HG03558 (cell line): ENCODE measurements around the gene DSTN.

ENCODE experiments used
- ATAC-seq: cut with Tn5 transposase; IDR thresholded peaks from one replicate; pipeline ENCODE4 v1.9.1; 2021; ENCODE audit warnings: moderate number of reproducible peaks; ENCODE audit not compliant: unreplicated experiment; ENCODE audit errors: extremely low read depth

Gene DSTN

DNA sequence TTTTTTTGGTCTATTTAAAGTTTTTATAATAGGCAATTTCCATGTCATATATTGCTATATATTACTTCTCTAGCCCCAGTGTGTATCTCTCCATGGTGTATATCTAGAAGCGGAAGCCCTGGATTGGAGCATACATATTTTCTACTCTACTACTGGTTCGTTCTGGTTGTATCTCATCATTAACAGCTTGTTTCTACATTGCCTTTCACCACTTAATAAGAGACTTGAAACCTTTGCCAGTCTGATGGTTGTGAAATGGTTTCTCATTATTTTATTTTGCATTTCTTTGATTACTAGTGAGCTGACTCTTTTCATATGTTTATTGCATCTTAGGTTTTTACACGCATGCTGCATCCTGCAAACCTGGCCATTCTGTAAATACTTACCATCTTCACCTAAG lies 3.6 kb downstream of the DSTN start:
- ATAC-seq, result no peak

DNA sequence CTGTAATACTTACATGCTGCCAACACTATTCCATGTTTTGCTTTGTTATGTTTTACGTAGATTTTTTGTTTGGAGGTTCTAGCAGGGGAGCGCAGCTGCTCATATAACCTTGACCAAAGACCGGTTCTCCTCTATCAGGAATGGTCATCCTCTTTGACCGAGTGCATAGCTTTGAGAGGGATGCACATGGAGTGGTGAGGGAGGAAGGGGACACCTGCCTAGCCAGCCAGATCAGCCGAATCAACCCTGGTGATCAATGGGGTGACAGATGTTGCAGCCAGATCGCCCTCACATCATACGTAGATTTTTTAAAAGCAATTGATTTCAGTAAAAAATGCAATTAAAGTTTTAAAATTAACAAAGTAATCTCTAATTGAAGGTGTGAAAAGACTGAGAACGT lies 6.3 kb downstream of the DSTN start:
- ATAC-seq, result no peak

DNA sequence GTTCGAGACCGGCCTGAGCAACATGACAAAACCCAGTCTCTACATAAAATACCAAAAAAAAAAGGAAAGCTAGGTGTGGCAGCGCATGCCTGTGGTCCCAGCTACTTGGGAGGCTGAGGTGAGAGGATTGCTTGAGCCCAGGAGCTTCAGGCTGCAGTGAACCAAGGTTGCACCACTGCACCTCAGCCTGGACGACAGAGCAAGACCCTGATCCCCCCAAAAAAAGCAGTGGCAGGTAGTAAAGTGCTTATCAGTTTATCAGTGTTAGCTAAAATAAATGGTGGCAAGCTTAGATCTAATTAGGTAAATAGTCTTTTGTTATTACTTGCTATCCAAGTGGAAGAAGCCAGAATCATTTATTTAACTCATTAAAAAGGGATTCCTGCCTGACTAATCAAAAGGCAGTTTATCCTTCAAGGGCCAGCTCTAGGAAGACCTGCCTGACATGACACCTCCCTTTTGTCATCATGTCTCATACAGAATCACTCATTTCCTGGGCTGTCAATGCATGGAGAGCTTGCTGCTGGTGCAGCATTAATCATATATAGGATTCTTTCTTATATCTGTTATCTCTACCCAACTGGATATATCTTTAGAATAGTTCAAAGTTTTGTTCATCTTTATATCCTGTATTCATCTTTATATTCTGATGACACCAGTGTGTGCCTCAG lies 9.6 kb downstream of the DSTN start:
- no peak for ATAC-seq

DNA sequence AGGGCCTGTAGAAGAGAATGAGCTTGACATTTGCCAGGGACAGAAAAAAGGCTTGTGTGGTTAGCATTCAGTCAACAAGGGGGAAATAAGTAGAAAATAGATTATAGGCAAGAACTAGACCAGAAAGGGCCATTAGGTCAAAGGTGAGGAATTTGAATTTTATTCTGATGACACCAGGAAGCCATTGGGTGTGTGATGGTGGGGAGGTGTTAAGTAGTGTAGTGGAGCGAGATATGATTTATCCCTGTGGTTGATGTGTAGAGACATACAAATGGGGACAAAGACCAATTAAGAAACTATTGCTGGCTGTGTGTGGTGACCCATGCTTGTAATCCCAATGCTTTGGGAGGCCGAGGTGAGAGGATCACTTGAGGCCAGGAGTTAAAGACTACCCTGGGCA lies 11.0 kb downstream of the DSTN start:
- ATAC-seq, result no peak

DNA sequence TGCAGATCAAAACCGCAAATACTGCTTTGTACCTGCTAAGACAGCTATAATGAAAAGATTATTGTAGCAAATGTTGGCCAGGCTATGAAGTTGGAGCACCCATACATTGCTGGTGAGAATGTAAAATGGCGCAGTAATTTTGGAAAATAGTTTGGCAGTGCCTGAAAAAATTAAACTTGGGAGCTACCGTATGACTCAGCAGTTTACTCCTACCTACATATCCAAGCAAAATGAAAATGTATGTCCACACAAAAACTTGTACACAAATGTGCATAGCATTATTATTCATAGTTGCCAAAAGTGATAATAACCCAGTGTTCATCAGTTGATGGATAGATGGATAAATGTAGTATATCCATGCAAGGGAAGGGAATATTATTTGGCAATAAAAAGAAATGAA lies 13.3 kb downstream of the DSTN start:
- ATAC-seq, result no peak

DNA sequence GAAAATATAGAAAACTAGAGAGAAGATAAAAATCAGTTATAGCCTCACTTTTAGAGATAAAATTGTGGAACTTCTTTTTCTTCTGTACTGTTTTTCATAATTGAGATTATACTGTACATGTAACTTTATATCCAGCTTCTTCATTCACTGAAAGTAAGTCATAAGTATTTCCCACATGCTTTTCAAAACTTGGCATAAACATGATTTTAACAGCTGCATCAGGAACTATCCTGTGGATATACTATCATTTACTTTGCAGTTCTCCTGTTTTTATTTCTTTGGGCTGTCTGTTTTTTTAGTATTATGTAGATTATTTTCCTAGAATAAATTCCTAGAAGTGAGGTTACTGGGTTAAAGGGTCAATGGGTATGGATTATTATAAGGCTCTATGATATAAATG lies 14.8 kb downstream of the DSTN start:
- ATAC-seq, result no peak

DNA sequence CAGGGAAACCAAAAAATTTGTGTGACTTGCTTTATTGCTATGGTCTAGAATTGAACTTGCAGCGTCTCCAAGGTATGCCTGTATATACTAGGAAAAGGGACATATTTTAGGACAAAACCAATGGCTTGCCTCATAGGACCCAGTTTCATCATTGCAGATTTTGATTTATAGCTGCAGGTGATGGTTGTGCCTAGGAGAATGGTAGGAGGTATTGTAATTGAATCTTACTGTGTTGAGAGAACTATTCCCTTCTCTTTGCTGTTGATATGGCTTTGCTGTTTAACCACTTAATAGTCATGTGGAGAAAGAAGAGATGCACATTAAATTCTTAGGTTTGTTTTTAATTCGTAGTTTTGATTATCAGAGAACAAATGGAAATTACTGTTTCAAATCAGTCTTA lies 16.4 kb downstream of the DSTN start:
- ATAC-seq, result no peak

DNA sequence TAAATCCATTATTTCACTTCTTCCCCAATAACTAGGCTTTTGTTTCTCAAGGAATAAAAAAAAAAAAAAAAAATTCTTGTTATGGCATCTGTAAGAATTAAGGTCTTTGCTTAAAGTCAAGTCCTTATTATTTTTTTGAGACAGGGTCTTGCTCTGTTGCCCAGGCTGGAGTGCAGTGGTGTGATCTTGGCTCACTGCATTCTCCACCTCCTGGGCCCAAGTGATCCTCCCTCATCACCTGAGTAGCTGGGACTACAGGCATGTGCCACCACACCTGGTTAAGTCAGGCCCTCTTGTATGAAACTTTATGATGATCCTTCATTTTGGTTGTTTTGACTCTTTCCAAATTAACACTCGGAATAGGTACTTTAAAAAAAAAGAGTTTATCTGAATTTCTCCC lies 17.3 kb downstream of the DSTN start:
- ATAC-seq, result no peak

DNA sequence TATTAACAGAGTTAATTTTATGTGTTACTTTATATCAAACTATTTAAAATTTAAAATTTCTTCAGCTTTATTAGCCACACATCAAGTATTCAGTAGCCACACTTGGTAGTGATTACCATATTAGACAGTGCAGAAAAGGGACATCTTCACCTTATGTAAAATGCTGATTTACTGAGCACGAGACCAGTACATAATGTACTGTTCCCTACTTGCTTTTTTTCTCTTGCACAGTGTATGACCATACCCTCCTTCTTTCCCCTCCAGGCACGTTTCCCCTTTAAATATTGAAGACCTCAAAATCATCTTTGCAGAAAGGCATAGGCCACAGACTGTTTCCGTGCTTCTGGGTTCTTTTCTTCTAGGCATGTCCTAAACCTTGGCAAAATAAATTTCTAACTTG lies 17.9 kb downstream of the DSTN start:
- no peak for ATAC-seq

DNA sequence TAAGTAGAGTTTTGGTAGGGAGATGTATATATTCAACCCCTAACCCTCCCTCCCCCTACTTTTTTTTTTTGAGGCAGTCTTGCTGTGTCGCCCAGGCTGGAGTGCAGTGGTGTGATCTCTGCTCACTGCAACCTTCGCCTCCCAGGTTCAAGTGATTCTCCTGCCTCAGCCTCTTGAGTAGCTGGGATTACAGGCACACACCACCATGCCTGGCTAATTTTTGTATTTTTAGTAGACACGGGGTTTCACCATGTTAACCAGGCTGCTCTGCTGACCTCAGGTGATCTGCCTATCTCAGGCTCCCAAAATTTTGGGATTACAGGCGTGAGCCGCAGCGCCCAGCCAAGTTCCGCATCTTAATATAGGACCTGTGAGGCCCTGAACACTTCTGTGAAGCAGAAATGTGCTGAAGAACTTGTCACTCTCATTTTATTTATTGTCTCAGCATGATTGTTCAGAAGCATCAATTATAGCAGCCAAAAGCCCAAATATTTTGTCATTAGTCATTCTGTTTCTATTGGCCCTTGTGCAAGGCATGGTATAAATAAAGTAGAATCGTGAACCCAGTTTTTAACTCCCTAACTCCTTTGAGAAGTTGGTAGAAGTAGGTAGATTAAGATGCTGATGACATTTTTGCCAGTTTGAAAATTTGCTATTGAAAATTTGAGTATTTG lies 19.4 kb downstream of the DSTN start:
- no peak for ATAC-seq

DNA sequence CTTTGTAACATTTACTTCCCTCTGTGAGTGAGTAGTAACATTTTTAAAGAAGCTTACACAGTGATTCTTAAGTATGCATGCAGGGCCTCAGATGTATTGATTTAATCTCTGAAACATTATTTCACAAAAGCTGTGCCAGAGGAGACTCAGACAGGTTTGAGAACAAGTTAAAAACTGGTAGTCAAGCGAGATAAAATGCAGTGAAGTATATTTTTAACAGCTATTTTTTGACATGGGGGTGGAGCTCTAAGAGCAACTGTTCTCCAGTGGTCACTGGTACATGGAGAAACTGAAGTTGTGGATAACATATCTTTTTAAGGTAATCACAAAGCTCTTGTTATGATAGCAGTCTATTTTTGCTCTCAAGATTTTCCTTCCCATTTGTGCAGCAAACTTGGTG lies 20.4 kb downstream of the DSTN start:
- ATAC-seq, result no peak

DNA sequence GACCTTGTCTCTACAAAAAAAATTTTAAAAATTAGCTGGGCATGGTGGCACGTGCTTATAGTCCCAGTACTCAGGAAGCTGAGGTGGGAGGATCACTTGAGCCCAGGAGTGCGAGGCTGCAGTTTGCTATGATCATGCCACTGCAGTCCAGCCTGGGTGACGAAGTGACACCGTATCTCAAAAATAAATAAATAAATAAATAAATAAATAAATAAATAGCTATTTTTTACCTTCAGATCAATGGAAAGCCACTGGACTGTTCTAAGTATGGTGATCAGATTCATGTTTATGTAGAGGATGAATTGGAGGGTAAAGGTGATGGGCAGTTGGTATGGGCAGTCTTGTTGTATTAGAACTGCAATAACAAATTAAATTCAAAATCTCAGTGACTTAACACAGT lies 24.0 kb downstream of the DSTN start:
- no peak for ATAC-seq

DNA sequence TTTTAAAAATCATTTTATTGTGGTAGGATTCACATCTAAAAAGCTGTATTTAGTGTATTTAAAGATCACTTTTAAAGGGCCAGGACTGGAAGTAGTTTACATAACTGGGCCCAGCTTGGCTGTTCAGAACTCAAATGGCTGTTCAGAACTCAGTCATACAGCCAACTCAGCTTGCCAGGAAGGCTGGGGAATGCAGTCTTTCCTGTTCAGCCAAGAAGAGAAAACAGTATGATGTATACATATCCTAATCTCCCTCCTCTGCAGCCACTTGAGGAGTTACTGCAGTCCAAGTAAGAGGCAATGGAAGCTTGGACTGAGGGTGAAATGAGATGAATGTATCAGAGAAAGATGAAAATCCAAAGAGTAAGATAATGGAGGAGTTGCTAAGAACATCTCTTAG lies 24.6 kb downstream of the DSTN start:
- no peak for ATAC-seq

DNA sequence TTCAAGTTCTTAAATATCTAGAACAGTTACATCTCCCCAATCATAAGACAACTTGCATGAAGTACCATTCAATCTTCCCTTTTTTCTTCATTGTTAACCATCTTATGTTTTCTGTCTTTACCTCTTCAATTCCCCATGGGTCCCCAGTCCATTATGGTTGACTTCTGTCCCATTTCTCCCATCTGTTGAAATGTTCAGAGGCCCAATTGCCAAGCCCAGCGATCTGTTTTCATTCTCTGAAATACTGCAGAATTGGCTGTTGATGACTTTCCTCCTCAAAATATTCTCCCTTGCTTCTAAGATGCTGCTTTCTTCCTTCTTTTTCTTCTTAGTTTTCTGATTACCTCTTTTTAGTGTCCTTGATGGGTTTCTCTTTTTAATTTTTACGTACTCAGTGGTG lies 26.0 kb downstream of the DSTN start:
- no peak for ATAC-seq

DNA sequence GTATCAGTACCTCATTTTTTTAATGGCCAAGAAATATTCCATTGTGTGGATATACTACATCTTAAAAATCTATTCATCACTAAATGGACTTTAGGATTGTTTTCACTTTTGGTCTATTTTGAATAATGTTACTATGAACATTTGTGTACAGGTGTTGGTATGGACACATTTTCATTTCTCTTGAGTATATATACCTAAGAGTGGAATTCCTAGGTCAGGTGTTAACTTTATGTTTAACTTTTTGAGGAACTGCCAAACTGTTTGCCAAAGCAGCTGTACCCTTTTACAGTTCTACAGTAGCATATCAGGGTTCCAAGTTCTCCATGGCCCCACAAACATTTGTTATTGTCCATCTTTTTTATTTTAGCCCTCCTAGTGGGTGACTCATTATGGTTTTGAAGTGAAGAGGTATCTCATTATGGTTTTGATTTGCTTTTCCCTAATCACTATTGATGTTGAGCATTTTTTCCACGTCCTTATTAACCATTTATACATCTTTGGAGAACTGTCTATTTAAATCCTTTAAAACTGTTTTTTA lies 28.2 kb downstream of the DSTN start:
- no peak for ATAC-seq

DNA sequence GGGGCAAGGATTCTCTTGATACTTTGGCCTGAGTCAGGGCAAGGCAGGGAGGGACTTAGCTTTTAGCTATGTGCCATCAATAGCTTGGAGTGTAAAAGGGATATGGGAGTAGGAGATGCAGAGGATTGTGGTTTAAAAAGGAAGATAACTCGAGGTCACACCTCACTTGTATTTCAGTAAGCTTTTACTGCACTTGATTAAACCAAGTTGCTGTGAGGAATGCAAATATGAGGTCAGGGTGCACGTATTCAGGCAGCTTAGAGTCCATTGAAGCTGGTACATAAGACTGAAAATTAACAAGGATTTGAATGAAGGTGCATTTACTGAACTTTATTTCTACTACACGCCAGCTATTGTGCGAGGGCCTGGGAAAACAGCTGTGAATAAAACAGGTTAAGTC lies 32.1 kb downstream of the DSTN start:
- ATAC-seq, result no peak

DNA sequence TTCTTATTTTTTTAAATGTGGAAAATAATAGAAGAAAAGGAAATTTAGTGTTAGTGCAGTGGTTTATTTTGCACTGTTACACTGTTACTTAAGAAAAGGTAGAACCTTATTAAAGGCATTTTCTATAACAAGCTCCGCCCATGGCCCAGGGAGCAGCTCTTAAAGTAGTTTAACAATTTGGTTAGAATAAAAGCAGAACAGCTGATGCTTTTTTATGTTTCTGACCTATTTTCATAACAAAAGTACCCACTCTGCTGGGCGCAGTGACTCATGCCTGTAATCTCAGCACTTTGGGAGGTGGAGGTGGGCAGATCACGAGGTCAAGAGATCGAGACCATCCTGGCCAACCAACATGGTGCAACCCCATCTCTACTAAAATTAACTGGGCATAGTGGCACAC lies 32.6 kb downstream of the DSTN start:
- no peak for ATAC-seq

DNA sequence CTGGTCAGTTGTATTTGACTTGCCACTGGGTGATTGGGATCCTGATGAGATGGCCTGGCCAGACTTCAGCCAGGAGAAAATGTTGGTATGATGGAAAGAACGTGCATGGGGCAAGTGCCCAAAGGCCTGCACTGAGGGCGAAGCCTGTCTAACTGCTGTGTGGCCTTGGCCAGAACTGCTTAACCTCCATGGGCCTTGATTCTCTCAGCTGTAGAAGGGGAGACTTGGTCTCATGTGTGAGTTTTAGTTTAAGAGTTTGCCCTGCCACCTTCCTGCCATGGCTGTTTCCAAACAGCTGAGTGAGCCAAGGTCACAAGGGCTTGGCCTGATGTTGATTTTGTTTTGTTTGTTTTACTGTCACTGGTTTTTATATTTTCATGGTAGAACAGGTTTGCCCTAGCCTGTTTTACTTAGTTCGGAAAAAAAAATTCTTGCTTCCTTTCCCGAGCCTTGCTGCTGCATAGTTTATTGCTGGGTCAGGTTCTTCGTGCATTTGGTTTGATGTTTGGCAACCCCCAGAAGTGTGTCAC lies 35.3 kb downstream of the DSTN start:
- no peak for ATAC-seq

DNA sequence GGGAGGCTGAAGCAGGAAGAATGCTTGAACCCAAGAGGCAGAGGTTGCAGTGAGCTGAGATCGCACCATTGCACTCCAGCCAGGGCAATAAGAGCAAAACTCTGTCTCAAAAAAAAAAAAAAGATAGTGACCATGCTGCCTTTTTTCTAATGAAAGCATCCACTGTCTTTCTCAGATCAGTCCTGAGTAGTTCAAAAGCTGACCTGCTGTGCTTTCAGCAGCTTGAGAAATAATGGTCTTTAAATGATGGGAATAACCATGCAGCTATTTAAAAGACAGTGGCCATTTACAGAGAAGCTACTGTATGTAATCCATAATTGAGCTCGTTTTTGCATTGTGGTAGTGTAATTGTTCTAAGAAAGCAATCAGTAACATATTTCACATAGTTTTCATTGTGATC lies 36.1 kb downstream of the DSTN start:
- ATAC-seq, result no peak

DNA sequence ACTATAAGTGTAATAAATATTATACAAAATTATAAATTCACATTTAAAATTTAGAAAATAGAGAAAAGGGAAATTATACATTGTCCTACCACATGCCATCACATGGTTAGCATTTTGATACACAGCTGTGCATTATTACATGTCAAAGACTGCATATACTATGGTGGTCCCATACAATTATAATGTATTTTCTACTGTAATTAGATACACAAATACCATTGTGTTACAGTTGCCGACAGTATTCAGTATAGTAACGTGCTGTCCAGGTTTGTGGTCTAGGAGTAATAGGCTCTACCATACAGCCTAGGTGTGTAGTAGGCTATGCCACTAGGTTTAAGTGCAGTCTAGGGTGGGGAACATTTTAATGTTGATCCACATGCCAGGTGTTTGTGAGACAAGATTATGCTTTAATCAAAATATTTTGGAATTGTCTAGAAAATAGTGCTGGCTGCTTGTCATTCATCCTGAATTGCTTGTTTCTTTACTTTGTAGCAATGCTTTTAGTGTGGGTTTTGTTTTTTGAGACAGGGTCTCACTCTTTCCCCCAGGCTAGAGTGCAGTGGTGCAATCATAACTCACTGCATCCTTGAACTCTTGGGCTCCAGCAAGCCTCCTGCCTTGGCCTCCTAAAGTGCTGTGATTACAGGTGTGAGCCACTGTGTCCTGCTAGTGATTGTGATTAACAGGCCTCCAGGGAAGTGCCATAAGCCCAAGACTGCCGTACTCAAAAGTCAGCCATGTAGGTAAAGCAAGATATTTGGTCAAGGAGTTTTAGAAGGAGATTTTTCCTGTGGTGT lies 39.0 kb downstream of the DSTN start:
- ATAC-seq, result no peak

DNA sequence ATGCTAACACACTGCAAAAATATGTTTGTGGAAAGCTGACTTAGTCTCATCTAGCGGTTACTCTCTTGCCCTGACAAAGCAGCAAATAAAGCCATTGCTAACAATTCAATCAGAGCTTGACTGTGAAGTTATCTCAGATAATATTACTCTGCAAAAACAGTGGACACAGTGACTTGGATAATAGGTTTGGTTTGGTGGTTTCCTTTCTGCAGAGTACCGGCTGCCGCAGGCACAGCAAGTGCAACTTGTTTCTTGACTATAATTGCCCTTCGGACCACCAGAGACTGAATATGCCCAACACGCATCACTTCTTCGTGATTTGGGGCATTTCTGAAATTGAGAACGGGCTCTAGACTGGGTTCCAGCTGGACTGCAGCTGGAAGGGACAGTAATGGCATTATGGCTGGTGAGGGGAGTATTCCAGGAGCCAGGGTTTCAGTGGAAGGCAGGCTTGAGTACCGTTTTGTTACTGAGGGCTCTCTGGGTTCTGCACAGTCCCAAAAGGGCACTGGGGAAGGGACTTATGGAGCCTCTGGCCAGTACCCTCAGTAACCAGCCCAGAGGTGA lies 40.0 kb downstream of the DSTN start:
- ATAC-seq, result no peak
